H1 (cell line): Measurements from ENCODE around the gene C2. TPM values are rescaled to one million over a fixed set of nuclear protein-coding genes. Genes with fewer than 3 reads are reported as not detected.

Experiments used
- ASH2L ChIP-seq: fragments of 200-600, 300-600 bp; sonication (generic); IDR thresholded peaks from one replicate; pipeline ENCODE4 v1.7.1; 2017; ENCODE audit warnings: low read length
- BCL11A ChIP-seq, 2 experiments: IDR thresholded peaks; one replicate each; pipeline ENCODE4 v1.6.1; 2011; ENCODE audit warnings: low read depth in 2 of 2, low read length in 2 of 2, mild to moderate bottlenecking in 2 of 2
- BRCA1 ChIP-seq: IDR thresholded peaks from 2 replicates; pipeline ENCODE4 v1.6.1; 2012; ENCODE audit warnings: low read depth, low read length, improper control_type of control experiment
- EGR1 ChIP-seq: IDR thresholded peaks from 2 replicates; pipeline ENCODE4 v1.6.1; 2011; ENCODE audit warnings: low read depth, low read length, borderline replicate concordance
- HDAC2 ChIP-seq, 2 experiments: fragments of 300-600 bp in 1 of 2; sonication (generic) in 1 of 2; IDR thresholded peaks; 2 replicates each; pipeline ENCODE4 v1.6.1; 2011 to 2012; ENCODE audit warnings: low read depth in 2 of 2, low read length in 2 of 2, mild to moderate bottlenecking in 2 of 2, moderate library complexity in 2 of 2, borderline replicate concordance in 1 of 2, inconsistent platforms in 1 of 2
- KDM1A ChIP-seq: fragments of 200-600, 300-600 bp; sonication (generic); IDR thresholded peaks from 2 replicates; pipeline ENCODE4 v1.7.1; 2016; ENCODE audit warnings: mild to moderate bottlenecking, low read length, borderline replicate concordance
- KDM4A ChIP-seq: IDR thresholded peaks from one replicate; pipeline ENCODE4 v1.7.1; 2012; ENCODE audit warnings: low read depth, mild to moderate bottlenecking, moderate library complexity, low read length, inconsistent platforms; ENCODE audit not compliant: severe bottlenecking
- MAFK ChIP-seq: IDR thresholded peaks from 2 replicates; pipeline ENCODE4 v1.6.1; 2012; ENCODE audit warnings: low read depth, mild to moderate bottlenecking, improper control_type of control experiment, low read length
- POU5F1 ChIP-seq: IDR thresholded peaks from 2 replicates; pipeline ENCODE4 v1.6.1; 2011; ENCODE audit warnings: low read depth, mild to moderate bottlenecking, low read length, moderate library complexity
- TCF12 ChIP-seq: IDR thresholded peaks from 2 replicates; pipeline ENCODE4 v1.6.1; 2011; ENCODE audit warnings: low read depth, mild to moderate bottlenecking, low read length
- USF2 ChIP-seq: IDR thresholded peaks from 2 replicates; pipeline ENCODE4 v1.6.1; 2011; ENCODE audit warnings: low read length, improper control_type of control experiment
- YY1 ChIP-seq: IDR thresholded peaks from 2 replicates; pipeline ENCODE4 v1.6.1; 2011; ENCODE audit warnings: low read depth, mild to moderate bottlenecking, low read length
- polyA plus RNA-seq, 7 experiments: library from polyadenylated mRNA; depleted of rRNA in 3 of 7; stranded (reverse) in 5 of 7; unstranded in 2 of 7; fragments of >200 nt in 5 of 7; fragments of 200-250 nt in 2 of 7; gene quantifications; 1 replicate in 5 of 7; 2 replicates in 1 of 7; 4 replicates in 1 of 7; pipeline versions ENCODE4 v1.2.1 to v1.2.3, GENCODE V29; 2011 to 2013; ENCODE audit warnings: missing spikeins in 2 of 7, mixed read lengths in 2 of 7
- total RNA-seq: library from RNA; stranded (reverse); fragmentation: NEBNext Ultra II Directional; extraction: Animal tissue kit (Norgen Biotek cat#: 25700); gene quantifications from 2 replicates; pipeline ENCODE4 v1.2.1, GENCODE V29; 2021
- TF ChIP-seq, protein P1 (sequence below): IDR thresholded peaks from 2 replicates; pipeline ENCODE4 v1.6.1; 2012; ENCODE audit warnings: inconsistent platforms

Gene C2
- total and polyA plus RNA-seq, 2 of the 8 experiments (the other 6 are each of a cell fraction or from before 2014, with no cell fraction given) = 0.26 to 0.38 TPM

DNA sequence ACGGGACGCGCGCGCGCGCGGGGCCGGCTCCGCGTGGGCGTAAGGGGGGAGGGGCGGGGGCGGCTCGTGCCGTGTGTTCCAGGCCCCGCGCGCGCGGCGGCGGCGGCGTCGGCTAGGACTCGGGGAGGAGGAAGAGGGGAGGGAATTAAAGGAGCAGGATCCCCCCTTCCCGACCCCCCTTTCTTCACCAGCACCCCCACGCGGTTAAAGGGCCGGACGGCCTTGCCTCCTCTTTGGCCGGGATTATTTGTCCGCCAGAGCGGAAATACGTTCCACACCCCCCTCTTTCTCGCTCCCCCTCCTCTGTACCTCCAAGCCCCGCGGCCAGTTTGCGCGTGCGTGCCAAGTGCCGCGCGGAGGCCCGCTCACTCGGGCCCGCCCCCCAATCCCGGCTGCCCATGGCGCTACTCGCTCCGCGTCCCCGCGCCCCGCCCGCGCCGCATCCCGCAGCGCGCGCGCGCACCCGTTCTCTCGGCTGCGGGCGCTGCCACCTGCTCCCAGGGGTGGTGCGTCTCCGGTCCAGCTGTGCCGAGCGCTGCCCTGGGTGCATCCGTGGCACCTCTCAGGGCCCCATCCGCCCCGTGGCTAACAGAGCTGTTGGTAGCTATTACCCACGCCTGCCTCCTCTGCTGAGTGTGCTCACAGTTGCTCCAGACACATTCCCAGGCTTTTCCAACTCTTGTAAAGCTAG lies 25.4 kb upstream of the C2 start, which contains the start of gene ZBTB12 (continued):
- TF ChIP-seq USF2 (no peak), HDAC2 (IDR thresholded peaks at IDR 0.05; ENCODE audit: borderline replicate concordance in 1 of 2, low read depth in 2 of 2, low read length in 2 of 2) (0 out of 4 replicates have a peak, but pooled peaks of 1 of the 2 experiments have one; percentile 70), YY1 (peak; percentile 25; the same call in 1 of the 2 replicates), BRCA1 (no peak), TCF12 (0 out of 2 replicates have a peak, but pooled peaks have one; percentile 2), BCL11A (IDR thresholded peaks at IDR 0.05; ENCODE audit: low read depth in 2 of 2, low read length in 2 of 2) (no peak), KDM1A (no peak), MAFK (no peak), POU5F1 (no peak), ASH2L (peak; percentile 66), KDM4A (peak; percentile 45), EGR1 (peak; percentile 49; the same call in 1 of the 2 replicates)
- TF ChIP-seq, protein P1, sequence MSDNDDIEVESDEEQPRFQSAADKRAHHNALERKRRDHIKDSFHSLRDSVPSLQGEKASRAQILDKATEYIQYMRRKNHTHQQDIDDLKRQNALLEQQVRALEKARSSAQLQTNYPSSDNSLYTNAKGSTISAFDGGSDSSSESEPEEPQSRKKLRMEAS = no peak; the same call in 1 of the 2 replicates
- TF ChIP-seq, all 59 proteins: peak for 11
